HG02981 (cell line): ENCODE data around the gene RTKN.
"Not testable (repeated sequence)": the region's sequence is repeated elsewhere in the genome, so short reads cannot be mapped to it uniquely, and the experiment has no call there.

Experiments used
- ATAC-seq: cut with Tn5 transposase; IDR thresholded peaks from one replicate; pipeline ENCODE4 v1.9.1; 2021; ENCODE audit warnings: mild to moderate bottlenecking, moderate library complexity; ENCODE audit not compliant: unreplicated experiment

Gene RTKN

DNA sequence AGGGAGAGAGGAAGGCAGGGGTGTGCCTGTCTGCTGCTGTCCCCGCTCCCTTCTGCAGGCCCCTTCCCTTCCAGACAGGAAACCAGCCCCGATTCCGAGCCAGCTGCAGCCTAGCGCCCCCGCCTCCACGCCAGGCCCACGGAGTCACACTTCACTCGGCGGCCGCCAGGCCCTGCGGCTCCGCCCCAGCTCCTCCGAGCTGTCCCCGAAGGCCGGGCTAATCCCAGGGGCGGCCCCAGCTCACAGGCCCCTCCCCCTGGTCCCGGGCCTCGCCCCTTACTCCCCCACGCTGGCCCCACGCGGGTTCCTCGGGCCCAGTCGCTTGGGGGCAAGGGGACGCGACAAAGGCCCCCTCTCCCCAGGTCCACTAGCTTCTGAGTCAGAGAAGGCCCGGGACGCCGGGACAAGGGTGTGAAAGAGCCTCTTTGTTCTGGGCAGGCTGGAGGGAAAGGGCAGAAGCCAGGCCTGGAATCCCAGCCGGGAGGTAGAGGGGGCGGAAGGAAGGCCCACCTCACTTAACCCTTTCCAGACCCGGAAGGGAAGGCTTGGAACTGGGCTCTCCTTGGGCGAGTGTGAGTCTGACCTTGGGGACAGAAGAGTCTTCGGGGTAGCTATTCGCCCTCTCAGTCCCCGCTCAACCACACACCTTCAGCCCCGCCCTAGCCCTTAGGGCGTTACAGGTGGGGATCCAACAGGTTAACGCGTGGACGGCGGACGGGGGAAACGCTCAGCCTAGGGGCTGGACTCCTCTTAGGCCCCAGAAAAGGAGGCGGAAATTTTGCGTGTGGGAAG lies 1.2 kb downstream of the RTKN start:
- ATAC-seq, result peak; percentile 82

DNA sequence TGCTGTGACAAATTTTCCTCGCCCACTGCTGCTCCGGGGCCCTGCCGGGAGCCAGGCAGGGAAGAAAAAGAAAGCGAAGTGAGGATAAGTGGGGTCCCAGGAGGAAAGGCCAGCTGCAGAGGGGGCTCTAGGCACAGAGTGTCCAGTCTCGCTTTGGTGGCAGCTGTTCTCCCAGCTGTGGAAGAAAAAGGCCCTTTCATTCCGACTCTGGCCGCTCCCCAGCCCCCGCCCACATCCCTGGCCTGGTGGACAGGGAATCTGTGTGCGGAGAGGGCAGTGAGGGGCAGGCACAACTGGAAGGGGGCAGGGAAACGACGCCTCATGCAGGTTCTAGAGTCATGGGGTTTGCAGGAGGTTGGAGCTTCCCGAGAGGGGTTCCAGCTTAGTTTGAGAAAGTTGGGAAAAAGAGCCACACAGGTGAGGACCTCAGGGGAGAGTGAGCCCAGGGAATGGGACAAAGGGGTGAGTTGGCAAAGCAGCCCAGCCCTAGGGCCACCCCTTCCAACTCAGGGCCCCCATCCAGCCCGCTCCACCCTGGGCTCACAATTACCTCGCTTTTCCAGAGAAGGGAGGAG lies 1.8 kb downstream of the RTKN start:
- no peak for ATAC-seq

DNA sequence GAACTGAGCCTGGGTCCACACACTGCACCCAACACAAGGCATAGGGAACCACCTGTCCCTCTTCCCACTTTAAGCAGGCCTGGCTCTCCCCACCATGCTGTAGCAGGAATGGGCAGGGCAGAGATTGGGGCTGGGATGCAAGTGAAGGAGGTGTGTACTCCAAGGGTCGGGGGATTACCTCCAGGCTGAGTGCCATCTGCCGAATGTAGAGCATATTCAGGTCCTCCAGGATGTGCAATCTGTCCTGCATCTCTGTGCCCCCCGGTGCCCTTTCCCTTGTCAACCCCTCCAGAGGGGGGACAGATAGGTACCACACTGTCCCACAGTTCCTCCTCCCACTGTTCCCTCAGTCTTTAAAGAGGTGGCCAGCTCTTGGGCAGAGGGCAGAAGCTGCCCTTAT lies 2.4 kb downstream of the RTKN start:
- ATAC-seq, result no peak

DNA sequence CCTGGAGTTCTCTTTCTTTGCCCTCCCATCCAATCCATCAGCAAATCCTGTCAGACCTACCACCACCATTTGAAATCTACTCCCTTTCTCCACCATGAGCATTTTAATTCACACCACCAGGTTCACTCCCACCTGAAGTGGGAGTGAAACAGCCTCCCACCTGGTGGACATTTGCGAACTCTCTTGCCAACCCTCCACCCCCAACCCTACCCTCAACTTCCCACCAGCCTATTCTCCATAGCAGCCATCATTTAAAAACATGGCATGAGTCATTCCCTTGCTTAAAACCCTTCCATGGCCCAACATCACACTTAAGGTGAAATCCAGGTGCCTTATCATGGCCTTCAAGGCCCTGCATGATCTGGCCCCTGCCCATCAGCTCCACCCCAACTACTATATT lies 3.5 kb downstream of the RTKN start:
- no peak for ATAC-seq

DNA sequence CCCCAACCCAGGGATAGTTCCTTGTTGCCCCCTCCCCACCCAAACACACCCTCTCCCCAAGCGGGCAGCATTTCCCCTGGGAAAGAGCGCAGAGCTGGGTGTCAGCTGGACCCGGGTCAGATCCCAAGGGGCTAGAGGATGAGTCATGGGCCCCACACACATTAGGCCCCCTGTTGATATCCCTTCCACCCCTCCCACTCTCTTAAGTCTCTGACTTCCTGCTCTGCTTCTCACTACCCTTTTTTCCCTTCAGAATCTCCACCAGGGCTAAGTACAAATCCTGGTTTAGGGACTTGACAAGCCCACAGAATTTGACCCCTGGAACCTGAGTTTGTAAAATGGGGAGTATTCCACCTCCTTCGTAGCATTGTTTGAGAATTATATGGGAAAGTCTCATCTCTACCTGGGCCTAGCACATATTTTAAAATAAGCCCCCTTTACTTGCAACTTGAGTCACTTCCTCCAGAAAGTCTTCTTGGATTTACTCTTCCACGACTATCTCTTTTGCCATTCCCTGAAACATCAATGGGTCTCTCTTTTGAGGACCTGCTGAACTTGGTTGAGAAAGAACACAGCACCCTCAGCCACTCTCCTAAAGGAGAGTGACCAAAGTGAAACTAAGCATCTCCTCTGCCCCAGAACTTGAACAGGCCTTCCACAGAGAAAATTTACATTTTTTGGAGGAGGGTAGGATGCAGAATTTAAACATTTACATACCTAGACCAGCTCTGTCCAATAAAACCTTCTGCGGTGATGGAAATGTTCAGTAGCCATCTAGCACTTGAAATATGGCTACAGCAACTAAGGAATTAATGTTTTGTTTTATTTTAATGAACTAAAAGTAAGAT lies 4.7 kb downstream of the RTKN start:
- no peak for ATAC-seq

DNA sequence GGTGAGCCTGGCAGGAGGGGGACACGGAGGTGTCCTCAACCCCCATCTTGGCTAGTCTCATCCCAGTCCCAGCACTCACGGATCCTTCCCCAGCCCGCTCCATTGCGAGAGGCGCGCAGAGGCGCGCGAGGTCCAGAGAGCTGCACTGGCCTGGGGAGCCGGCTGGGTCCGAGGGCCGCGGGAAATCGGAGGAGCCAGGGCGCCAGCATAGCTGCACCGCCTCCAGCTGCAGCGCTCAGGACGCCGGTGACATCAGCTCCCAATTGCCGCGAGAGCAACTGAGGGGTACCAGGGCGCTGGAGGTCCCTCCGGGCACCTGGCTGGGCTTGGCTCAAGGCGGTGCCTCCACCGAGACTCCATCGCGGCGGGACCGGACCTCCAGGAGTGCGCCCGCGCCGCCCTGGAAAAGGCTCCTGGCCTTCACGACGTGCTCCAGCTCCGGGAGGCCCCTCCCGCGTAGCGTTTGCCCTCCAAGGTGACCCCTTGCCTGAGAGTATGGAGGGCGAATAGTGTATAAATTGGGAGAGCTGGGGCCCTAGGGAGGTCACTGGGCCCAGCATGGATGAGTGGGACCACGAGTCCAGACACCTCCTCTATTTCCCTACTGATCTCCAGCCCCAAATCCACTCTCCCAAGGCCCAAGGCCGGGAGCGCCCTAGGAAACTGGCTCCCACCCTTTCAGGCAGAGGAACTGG lies 5.5 kb downstream of the RTKN start:
- no peak for ATAC-seq

DNA sequence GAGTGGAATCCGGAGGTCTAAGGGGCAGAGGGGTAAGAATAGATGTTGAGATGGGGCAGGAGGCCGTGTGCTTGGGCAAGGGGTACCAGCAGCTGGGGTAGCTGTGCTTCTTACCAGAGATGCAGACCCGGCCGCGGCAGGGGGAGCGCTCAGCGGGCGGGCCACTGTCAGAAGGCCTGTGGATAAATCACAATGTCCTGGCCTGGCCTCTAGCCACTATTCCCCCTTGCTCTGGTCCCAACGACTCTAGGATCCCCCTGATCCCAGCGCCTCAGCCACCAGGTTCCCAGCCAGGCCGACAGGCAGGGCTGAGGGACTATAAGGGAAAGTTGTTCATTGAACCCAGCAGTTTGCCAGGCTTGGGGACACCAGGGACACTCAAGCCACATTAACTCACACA lies 11.2 kb downstream of the RTKN start:
- no peak for ATAC-seq

DNA sequence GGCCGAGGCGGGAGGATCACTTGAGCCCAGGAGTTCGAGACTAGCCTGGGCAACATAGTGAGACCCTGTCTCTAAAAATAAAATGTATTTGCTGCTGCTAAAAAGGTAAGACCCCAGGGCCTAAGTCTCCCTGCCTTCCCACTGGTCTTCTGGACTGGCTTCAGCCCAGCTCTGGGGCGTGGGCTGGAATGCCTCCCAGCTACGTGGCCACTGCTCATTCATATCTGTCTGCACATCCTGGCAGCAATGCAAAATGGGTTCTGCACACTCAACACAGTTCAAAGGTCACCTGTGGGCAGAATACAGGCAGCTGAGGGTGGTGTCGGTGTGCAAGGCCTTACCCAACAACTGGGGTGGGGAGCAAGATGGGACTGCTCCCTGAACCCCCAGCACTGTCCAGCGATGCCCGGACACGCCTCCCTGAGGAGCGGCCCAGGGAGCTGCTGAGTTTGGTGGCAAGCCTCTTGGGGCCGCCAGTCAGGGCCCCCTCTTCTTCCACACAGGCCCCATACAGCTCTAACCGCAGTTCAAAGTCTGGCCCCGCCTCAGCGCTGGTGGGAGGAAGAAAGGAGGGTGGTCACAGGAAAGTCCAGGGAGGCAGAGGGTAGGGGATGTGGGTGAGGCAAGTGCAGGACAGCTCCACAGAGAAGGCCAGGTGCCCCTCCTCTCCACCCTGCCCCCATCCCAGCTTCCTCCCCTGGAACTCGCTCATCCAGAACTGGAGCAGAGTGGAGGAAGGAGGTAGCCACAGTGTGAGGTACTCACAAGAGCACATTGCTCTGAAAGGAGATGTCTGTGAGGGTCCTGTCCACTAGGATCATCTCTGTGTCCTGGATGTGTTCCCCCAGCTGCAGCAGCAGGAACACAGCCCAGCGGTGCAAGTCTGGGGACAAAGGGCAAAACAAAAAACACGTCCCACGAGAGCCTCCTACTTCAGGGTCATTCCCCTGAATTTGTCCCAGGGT lies 12.0 kb downstream of the RTKN start:
- ATAC-seq, result no peak

DNA sequence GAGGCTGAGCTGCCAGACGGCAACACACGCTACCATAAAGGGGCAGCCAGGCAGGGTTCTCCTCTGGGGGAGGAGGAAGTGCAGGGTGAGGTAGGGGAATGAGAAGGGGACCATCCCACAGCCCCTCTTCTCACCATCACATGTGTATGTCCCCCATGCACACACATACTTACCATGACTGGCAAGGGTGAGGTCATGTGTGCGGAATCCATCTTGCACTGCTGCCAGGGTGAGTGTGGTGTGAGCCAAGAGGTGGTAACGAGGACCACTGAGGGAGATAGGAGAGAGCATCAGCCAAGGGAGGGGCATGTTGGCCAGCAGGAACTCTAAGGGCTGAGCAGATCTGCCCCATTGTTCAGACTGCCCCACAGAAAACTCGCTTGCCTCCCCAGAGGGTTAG lies 13.1 kb downstream of the RTKN start:
- ATAC-seq, result no peak

DNA sequence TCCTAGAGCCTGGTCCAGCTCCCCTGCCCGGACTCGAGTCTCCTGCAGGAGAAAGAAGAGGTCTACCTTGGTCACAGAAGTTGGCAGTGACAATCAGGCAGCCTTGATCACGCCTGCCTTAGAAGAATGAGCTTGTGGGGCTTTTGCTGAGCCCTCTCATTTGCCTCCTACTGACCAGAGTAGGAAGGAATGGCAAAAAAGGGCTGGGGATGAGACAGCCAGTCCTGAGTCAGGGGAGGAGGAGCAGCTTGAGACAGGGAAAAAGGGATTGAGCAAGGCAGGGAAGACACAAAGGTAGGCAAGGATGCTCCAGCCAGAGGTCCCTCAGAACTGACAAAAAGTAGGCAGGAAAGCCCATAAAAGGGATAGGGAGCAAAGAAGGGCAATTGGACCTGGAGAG lies 14.2 kb downstream of the RTKN start:
- ATAC-seq, result no peak

DNA sequence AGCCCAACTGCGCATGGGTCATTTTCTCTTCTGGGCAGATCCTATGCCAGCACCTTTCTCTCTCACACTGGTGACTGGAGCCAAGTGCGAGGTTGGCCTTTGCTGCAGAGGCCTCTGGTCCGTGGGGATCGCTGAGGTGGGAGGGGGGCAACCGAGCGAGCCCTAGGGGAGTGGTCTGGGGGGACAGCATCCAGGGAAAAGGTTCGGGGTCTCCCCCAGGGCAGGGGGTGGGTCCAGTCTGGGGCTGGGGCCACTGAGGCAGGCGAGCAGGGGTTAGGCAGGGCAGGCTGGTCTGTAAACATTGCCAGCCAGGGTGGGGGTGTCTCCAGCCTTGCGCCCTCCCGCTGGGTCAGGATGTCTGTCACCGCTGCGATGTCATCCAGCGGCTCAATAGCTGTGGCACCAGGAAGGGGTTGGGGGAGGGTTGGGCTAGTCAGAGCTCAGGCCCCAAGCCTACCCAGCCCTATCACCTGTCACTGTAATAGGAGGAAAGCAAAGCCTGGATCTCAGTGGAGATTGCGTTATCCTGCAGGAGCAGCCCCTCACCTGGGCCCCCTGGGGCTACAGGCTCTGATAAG lies 15.5 kb downstream of the RTKN start:
- ATAC-seq, result no peak

DNA sequence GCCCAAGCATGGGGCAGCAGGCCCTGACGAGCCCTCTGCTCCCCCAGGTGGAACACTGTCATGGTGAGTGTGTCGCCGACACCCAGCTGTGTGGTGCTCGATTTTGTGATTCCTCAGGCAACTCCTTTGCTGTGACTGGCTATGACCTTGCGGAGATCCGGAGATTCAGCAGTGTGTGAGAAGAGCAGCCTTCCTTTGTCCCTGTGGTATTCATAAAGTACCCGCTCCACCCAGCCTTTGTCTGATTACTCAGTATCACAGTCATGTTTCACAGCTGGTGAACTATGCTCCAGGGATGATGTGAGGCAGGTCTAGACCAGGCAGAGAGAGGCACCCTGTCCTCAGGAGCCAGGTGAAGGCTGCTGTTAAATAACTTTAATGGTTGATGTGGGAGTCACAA lies 16.2 kb downstream of the RTKN start:
- no peak for ATAC-seq

DNA sequence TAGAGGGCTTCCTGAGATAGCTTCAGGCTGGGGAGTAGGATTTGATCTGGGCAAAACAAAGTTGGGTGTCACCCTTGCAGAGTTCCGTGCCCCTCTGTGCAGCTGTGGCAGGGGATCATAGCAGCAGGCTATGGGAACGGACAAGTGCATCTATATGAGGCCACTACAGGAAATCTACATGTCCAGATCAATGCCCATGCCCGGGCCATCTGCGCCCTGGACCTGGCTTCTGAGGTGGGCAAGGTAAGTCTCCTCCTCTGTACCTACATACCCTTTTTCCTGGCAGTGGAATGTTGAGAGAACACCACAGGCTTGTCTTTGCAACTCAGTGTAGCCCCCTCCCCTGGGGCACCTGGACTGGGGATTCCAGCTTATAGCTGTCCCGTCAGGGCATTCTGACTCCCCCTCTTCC lies 16.7 kb downstream of the RTKN start:
- ATAC-seq, result no peak

DNA sequence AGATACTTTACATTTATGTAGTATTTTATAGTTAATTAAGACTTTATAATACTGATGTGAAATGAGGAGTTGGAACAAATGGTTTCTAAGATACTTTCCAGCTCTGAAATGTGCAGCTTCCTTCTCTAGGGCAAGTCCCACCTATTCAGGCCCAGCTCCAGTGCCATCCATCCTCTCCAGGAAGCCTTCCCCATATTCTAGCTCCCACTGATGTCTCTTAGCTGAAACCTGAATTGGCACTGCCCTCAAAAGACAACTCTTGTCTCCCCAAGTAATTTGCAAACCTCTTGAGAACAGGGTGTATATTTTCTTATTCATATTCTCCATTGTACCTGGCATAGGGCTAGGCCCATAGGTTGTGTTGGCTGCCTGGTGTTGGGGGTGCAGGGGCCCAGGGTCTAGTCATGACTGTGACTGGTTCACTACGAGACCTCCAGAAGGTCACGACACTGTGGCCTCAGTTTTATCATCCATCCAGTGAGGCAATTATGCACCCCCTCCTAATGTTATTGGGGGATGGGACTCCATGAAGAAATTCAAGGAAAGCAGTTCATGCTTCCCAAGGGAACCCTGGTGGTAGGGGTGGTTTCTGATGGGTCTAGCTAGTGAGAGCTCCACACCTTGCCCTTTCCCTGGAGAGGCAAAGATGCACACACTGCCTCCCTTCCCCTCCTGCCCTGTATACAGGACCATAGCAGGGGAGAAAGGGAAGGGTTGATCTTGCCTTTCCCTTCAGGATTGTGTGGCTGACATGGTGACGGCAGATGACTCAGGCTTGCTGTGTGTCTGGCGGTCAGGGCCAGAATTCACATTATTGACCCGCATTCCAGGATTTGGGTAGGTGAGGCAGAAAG lies 17.4 kb downstream of the RTKN start:
- ATAC-seq, result no peak

DNA sequence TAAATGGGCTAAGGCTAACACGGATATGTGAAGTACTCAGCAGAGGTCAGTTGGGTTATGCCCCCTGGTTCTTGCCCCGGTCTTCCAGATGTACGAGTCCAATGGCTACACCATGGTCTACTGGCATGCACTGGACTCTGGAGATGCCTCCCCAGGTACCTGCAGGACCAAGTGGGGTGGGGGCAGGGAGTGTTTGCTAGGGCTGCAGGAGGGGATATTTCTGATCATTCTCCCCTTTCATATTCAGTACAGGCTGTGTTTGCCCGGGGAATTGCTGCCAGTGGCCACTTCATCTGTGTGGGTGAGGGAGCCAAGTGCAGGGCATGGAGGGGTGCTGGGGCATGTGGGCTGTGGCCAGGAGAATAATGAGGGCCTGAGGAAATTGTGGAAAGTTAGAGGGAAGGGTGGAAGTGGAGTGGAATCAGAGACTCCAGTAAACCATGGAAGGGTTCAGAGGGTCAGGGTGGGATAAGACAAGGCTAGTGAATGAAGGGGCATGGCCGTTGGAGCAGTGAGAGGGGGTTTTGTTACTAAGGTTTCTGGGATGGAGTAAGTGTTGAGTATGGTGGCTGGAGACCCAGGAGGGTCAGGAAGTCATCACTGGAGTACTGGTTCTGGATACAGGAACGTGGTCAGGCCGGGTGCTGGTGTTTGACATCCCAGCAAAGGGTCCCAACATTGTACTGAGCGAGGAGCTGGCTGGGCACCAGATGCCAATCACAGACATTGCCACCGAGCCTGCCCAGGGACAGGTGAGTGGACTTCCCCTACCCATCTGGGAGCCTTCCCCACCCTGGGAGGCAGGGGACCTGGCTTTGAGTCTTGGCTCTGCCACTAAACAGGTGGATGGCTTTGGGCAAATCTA lies 18.3 kb downstream of the RTKN start:
- no peak for ATAC-seq

DNA sequence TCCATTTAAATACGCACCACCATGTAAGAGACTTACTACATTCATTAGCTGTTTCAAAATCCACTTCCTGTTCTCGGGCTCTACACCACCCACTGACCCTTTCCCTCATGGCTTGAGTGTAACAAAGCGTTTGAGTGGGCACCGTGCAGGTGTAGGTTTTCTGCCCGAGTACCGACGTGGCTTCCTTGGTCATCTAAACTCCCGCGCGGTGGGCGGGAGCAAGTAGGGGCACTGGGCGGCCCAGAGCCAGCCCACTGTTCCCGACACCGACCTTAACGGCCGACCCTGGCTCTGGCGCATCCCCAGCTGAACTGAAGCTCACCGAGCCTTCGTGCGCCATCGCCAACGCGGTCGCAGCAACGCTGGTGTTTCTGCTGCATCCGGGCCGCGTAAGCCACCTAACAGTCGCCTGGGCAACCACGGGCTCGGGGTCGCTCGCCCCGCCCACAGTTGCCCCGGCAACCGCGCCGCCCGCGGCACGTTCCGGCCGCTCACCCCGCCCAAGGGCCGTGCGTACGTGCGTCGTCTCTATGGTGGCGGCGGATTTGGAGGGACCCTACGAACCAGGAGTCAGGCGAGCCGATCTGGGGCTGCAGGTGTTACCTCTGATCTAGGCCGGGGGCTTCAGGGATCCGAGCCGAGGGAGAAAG lies 20.4 kb downstream of the RTKN start, which contains the start of the genes C2orf81 and WDR54:
C2orf81 (minus strand) TSS at position 399 of the 650 bp plus-strand sequence; CDS start at position 340, 59 bp downstream.
WDR54 (plus strand) TSS at position 510 of the 650 bp plus-strand sequence. CDS start 424 bp downstream, outside the sequence.
- ATAC-seq, result peak; percentile 85

DNA sequence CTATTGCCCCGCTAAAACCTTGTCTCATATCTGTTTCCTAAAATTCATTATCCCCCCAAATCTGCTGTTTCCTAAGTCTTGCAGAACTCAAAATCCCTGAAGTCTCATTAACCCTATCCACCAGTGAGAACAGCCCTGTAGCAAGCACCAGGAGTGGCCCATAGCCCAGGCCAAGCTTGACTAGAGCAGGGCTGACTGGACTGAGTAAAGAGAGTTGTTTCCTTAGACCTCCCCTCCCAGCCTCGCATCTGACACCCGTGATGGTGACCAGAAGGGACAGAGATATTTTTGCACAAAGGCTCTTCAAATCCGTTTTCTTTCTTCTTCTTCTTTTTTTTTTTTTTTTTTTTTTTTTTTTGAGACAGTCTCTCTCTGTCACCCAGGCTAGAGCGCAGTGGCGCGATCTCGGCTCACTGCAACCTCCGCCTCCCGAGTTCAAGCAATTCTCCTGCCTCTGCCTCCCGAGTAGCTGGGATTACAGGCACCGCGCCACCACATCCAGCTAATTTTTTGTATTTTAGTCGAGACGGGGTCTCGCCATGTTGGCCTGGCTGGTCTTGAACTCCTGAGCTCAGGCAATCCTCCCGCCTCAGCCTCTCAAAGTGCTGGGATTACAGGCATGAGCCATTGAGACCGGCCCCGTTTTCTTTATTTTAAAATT lies 21.2 kb downstream of the RTKN start:
- not testable (repeated sequence) for ATAC-seq
